ENCODE data around the gene ATP6V1G1.
A peak's percentile ranks its signal among the peaks of the same experiment; 100 is the strongest.
"Not testable (repeated sequence)": the region's sequence is repeated elsewhere in the genome, so short reads cannot be mapped to it uniquely, and the experiment has no call there.

The ATP6V1G1 gene, protein sequence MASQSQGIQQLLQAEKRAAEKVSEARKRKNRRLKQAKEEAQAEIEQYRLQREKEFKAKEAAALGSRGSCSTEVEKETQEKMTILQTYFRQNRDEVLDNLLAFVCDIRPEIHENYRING

DNA sequence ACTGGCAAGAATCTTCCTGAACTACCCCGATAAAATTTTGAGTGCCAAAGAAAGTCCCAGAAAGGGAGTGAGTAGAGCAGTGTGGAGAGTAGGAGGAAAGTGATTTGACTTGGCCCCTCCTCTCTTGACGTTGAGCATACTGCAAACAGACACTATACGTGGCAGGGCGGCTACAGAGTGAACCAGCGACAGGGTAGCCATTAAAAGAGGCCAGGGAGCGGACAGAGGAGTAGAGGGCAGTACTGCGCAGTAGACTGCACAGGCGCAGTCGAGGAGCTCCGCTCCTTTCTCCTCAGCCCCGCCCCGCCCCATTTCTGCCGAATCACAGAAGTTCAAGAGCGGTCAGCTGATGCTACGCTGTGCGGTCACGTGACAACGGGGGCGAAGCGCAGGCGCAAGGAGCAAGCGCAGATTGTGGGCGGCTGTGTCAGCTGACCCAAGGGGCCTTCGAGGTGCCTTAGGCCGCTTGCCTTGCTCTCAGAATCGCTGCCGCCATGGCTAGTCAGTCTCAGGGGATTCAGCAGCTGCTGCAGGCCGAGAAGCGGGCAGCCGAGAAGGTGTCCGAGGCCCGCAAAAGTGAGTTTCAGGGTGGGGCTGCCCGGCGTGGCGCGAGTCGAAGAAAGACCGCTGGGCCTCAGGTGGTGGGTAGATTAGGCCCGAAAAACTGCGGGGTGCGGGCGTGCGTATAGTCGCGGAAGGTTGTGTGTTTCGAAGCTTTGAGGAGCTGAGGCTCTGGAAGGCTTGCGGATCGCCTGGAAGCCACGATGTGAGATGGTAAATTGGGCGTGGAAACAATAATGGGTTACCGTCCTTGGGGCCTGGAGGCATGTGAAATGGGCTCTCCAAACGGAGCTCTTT lies at the start of gene ATP6V1G1:
TSS of gene ATP6V1G1 (plus strand) at position 425 of the 858 bp plus-strand sequence. CDS start at position 495, 70 bp downstream.
- DNase-seq (ENCODE audit: low read depth in 3 of 3) = peak; percentile 97 to 99 (median 98)

GRCh38 chr9:114538241-114538640 lies 49.3 kb upstream of the ATP6V1G1 start:
- no peak for DNase-seq (ENCODE audit: low read depth in 3 of 3)

DNA sequence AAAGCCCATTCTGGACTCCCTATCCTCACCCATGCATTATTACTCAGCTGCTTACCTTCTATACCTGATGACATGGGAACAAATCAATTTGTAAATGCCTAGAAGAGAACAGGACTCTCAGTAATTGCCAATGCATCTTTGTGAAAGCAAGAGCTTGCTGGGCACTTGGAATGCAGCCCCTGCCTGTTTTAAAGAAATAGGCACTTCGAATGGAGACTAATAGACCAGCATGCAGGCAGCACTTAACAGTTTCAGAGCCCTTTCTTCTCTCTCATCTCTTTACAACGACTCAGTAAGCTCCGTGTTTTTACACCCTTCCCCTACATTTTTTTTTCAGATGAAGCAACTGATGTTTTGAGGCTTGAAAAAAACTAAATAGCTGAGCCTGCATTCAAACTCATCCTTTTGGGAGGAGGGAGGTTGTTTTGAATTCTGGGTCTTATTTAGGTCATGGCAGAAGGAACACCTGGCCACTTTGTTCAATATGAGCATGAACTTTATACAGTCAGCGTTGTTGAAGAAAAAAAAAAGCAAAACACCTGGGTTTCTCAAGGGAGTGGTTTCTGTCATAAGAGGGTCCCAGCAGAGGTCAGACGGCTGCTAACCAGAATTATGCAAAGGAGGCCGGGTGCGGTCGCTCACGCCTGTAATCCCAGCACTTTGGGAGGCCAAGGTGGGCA lies 47.7 kb upstream of the ATP6V1G1 start:
- no peak for DNase-seq (ENCODE audit: low read depth in 3 of 3)

GRCh38 chr9:114545055-114545454 lies 42.5 kb upstream of the ATP6V1G1 start:
- DNase-seq (ENCODE audit: low read depth in 3 of 3) = no peak

DNA sequence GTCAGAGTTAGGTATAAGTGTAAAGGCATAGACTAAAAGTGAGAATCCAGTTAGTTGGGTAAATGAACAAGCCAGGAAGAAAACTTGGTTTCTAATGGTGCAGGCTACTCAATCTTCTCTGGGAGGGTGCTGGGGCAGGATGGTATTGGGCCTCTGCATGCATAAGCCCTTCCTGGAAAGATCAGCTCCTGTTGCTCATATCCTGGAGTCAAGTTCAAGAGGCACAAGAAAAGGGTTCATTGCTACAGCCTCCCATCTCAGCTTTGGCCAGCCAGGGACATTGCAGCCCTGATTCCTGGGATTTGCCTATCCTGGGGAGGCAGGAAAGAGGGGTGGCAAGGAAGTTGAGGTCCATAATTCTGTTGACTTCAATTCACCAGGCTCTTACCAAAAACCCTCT lies 40.7 kb upstream of the ATP6V1G1 start:
- no peak for DNase-seq (ENCODE audit: low read depth in 3 of 3)

DNA sequence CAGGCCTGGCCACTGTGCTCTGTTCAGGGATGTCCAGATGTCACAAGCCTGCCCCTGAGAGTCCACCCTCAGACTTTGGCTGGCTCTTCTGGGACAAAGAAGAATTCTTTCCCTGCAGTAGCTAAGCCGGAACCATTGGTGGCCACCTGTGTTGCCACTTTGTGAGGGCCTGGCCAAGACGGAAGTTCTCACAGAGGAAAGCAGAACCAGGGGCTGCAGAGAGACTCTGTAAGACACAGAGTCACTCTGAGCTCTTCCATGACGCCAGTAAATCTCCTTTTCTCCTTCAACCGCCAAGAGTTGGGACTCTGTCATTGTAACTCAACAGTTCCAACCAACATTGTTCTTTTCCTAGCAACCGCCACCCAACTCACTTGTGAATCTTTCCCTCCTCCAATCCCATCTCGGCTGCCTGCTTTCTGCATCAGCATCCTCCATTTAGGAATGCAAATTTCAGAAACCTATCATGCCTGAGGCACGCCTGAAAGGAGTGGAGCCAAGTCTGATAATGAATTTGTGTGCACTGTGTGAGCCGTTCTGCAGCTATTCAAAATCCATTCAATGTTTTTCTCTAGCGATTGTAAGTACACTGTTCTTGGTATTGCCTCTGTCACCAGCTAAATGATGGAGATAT lies 37.8 kb upstream of the ATP6V1G1 start:
- DNase-seq (ENCODE audit: low read depth in 3 of 3) = no peak

DNA sequence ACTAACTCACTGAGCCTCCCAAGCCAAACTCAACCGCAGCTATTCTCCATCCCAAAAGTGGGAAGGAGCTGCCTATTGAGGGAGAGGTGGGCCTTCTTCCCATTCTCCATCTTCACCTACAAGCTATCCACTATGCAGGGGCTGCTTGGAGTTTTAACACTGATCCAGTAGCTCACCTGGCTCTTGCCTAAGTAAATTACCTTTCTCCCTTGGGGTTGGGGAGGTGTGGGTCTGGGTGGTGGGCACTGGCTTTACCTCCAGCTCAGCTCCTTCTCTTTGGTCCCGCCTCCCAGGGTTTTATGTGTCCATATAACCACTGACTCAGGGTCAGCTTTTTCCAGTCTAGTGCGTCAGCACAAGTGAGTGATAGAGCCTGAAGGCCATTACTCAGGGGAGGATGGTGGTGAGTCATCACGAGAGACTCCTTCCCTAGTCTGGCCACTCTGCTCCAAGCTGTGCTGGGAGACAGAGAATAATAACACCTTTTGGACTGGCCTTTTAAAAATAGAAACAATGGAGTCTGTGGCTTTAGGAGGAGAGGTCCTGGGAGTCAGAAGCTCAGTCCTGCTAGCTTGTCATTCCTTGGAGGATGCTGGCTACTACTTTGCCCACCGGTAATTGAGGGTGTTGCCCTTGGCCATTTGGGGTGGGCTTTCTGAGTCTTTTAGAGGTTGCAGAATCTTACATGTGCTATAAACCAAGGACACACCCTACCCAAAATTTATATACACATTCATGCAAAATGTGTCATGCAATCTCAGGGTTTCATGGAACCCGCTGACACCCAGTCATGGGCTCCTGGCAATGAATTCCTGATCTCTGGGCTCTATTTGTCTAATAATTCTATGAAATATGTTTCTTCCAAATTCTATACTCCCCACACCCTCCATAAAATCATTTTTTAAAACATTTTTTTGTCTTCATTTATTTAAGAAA lies 35.6 kb upstream of the ATP6V1G1 start:
- no peak for DNase-seq (ENCODE audit: low read depth in 3 of 3)

GRCh38 chr9:114552706-114553105 lies 34.9 kb upstream of the ATP6V1G1 start:
- DNase-seq (ENCODE audit: low read depth in 3 of 3) = no peak

DNA sequence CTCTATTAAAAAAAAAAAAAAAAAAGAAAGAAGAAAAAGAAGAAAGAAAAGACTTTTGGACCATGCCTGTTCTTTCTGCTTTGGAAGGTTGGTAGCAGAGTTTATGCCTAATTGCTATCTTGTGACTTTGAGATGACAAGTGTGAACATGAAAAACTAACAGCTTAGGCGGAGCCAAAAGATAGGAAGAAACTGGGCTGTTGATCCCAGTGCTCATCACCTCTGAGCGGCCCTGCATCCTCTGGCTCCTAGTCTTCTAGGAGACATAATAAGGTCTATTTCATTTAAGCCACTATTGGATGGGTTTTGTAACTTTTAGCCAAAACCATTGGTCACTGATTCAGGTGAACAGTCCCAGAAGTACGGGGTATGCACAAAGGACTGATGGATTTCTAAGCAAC lies 34.4 kb upstream of the ATP6V1G1 start:
- no peak for DNase-seq (ENCODE audit: low read depth in 3 of 3)

- no peak for DNase-seq (ENCODE audit: low read depth in 3 of 3)
Measured at GRCh38 chr9:114555696-114556095, 31.9 kb upstream of the ATP6V1G1 start.

DNA sequence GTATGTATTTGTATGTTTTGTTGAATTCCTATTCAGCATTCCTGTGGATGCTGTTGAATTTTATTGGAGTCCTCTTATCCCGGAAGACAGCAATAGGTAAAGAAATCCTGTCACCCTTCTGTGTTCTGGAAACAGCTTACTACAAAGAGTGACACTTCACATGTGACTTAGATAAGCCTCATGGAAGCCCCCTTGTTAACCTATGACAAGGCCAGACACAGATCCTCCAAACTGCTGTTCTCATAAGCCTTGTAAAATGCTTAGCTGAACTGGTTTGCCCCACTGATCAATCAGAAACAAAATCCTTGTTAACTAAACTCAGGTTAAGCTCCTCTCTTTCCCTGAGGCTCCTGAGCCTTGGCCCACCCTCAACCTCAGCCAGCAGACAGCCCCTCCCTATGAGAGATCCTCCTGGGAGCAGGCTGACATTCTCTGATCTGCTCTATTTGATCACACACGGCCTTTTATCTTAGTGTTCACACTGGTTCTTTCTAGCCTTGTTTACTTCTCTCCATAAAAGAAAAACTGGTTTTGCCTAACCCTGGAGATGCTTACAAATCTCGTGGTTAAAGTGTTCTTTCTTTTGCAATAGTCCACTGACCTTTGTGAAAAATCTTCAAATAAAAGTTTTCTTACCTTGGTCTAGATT lies 29.4 kb upstream of the ATP6V1G1 start:
- no peak for DNase-seq (ENCODE audit: low read depth in 3 of 3)

GRCh38 chr9:114559830-114560513 lies 27.6 kb upstream of the ATP6V1G1 start:
- no peak for DNase-seq (ENCODE audit: low read depth in 3 of 3)

- no peak for DNase-seq (ENCODE audit: low read depth in 3 of 3)
Measured at GRCh38 chr9:114560956-114561355, 26.6 kb upstream of the ATP6V1G1 start.

DNA sequence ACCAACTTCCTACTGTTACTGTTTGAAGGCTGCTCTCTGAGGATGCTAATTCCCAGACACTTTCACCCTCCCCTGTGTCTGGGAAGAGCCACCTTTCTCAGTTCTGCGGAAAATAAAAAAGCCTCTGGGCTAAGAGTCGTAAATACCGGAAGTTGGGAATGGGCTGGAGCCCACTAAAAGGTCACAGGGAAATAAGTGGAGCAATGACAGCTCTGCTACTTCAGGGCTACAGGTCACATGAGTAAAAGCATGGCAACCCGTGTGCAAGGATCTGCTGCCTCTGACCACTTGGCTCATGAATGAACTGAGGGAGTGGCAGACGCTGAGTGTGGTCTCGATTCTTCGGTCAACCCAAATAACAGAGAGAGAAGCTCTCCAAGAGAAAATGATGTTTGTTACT lies 25.8 kb upstream of the ATP6V1G1 start:
- DNase-seq (ENCODE audit: low read depth in 3 of 3) = no peak

GRCh38 chr9:114565204-114565603 lies 22.4 kb upstream of the ATP6V1G1 start:
- no peak for DNase-seq (ENCODE audit: low read depth in 3 of 3)

- no peak for DNase-seq (ENCODE audit: low read depth in 3 of 3)
Measured at GRCh38 chr9:114570742-114571141, 16.8 kb upstream of the ATP6V1G1 start.

DNA sequence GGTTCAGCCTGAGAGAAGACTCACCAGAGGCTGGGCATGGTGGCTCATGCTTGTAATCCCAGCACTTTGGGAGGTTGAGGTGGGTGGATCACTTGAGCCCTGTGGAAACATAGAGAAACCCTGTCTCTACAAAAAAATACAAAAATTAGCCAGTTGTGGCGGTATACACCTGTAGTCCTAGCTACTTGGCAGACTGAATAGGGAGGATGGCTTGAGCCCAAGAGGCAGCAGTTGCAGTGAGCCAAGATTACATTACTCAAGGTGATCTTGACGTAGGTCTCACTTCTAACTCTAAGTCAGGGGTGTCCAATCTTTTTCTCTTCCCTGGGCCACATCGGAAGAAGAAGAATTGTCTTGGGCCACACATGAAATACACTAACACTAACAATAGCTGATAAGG lies 16.2 kb upstream of the ATP6V1G1 start:
- DNase-seq (ENCODE audit: low read depth in 3 of 3) = no peak

- no peak for DNase-seq (ENCODE audit: low read depth in 3 of 3)
Measured at GRCh38 chr9:114572199-114572598, 15.4 kb upstream of the ATP6V1G1 start.

DNA sequence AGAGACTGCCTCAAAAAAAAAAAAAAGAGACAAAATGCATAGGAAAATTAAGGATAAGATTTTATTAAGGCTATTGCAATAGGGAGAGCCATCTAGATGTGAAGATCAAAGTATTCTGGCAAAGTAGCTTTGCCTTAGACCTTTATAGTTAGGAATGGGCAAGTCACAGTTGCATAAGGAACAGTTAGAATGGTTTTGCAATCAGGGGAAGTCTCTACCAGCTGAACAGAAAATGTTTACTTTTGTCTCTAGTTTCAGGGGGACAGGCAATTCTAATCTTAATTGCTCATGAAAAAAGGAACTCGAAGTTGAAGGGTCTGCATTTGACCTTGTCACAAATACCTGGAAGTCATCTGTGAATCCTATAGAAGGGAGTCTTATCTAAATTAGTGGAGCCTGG lies 13.1 kb upstream of the ATP6V1G1 start:
- DNase-seq (ENCODE audit: low read depth in 3 of 3) = no peak

GRCh38 chr9:114576779-114577178 lies 10.8 kb upstream of the ATP6V1G1 start:
- not testable (repeated sequence) for DNase-seq (ENCODE audit: low read depth in 3 of 3)
